Measurements from ENCODE around the gene ARID2. TPM values are rescaled to one million over a fixed set of nuclear protein-coding genes. Genes with fewer than 3 reads are reported as not detected.

The ARID2 gene
- total and polyA plus RNA-seq, 2 donors (not counting 1 experiment from before 2014, with no cell fraction given) = 5.0 to 49.2 TPM

GRCh38 chr12:45685680-45686079, 43.8 kb upstream of the ARID2 start:
- POLR2A ChIA-PET = no interaction called here
- H3K4me1 ChIP-seq (ENCODE audit: control insufficient read depth in 2 of 2, insufficient read depth in 2 of 2, low read length in 2 of 2) = no peaks in the 10 kb centered on the region
- Mint-ChIP-seq H3K9me3 (ENCODE audit: insufficient read depth) (no peaks in the 10 kb centered on the region), H3K4me3 (no peak overlapping the region), H3K27ac (no peak overlapping the region), H3K4me1 (no peaks in the 10 kb centered on the region), H3K27me3 (no peaks in the 10 kb centered on the region)
- H3K79me2 ChIP-seq (ENCODE audit: control insufficient read depth, insufficient read depth, low read length) = no peaks in the 10 kb centered on the region
- no peak overlapping the region for H3K9ac ChIP-seq (ENCODE audit: low read length)
- H4K20me1 ChIP-seq (ENCODE audit: control insufficient read depth, insufficient read depth, low read length, poor library complexity, severe bottlenecking) = no peaks in the 10 kb centered on the region
- H3K36me3 ChIP-seq (replicated peaks in 1 of 2; ENCODE audit: control extremely low read depth in 1 of 2, control insufficient read depth in 1 of 2, extremely low read depth in 1 of 2, insufficient read depth in 2 of 2, low read length in 1 of 2) = no peaks in the 10 kb centered on the region
- DNase-seq (no peak), ATAC-seq (ENCODE audit: low read depth) (no peak)
- H3K4me3 ChIP-seq (ENCODE audit: control extremely low read depth in 1 of 5, extremely low read depth in 1 of 5, insufficient read depth in 1 of 5, low read depth in 2 of 5, low read length in 4 of 5) = no peak overlapping the region
- no peak overlapping the region for H3K4me2 ChIP-seq (replicated peaks; ENCODE audit: low read depth, low read length, poor library complexity, severe bottlenecking)
- H2AFZ ChIP-seq (ENCODE audit: insufficient read depth, low read depth, low read length, poor library complexity, severe bottlenecking) = no peak overlapping the region
- intact Hi-C loops (cut with micrococcal nuclease) = no loop called here
- TF ChIP-seq EZH2 (IDR thresholded peaks at IDR 0.05; ENCODE audit: borderline replicate concordance, insufficient read depth, low read depth, low read length, poor library complexity, severe bottlenecking) = no peak
- TF ChIP-seq, protein P1, sequence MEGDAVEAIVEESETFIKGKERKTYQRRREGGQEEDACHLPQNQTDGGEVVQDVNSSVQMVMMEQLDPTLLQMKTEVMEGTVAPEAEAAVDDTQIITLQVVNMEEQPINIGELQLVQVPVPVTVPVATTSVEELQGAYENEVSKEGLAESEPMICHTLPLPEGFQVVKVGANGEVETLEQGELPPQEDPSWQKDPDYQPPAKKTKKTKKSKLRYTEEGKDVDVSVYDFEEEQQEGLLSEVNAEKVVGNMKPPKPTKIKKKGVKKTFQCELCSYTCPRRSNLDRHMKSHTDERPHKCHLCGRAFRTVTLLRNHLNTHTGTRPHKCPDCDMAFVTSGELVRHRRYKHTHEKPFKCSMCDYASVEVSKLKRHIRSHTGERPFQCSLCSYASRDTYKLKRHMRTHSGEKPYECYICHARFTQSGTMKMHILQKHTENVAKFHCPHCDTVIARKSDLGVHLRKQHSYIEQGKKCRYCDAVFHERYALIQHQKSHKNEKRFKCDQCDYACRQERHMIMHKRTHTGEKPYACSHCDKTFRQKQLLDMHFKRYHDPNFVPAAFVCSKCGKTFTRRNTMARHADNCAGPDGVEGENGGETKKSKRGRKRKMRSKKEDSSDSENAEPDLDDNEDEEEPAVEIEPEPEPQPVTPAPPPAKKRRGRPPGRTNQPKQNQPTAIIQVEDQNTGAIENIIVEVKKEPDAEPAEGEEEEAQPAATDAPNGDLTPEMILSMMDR (IDR thresholded peaks at IDR 0.05) = no peak
- no peaks in the 10 kb centered on the region for H3K9me3 ChIP-seq (ENCODE audit: control extremely low read depth in 1 of 3, control insufficient read depth in 2 of 3, insufficient read depth in 1 of 3, low read length in 2 of 3)
- no CpG with 5 or more reads among the region's 1 CpG for WGBS (ENCODE audit: insufficient coverage)
- H3K27ac ChIP-seq (ENCODE audit: low read length in 2 of 2) = no peak overlapping the region
- CTCF ChIA-PET = interaction anchor here (1.0 to 1.3 kb wide), 2 partner anchors 10 to 16 kb away, joined by 3 read pairs; no protein-coding TSS in a partner anchor
- H3K27me3 ChIP-seq (replicated peaks in 1 of 4; ENCODE audit: control extremely low read depth in 1 of 4, control insufficient read depth in 3 of 4, insufficient read depth in 4 of 4, low read length in 3 of 4) = peaks cover 0 to 3% (median 0%) of the 10 kb centered on the region in 4 experiments

- CTCF ChIA-PET = interaction anchor here (0.6 kb wide), 1 partner anchor 1813 kb away, joined by 3 read pairs; no protein-coding TSS in a partner anchor
- Histone ChIP-seq H3K4me3 (ENCODE audit: control extremely low read depth in 1 of 5, extremely low read depth in 1 of 5, insufficient read depth in 1 of 5, low read depth in 2 of 5, low read length in 4 of 5) (no peak overlapping the region), H3K27ac (ENCODE audit: low read length in 2 of 2) (no peak overlapping the region), H3K9me3 (ENCODE audit: control extremely low read depth in 1 of 3, control insufficient read depth in 2 of 3, insufficient read depth in 1 of 3, low read length in 2 of 3) (no peaks in the 10 kb centered on the region), H3K36me3 (replicated peaks in 1 of 2; ENCODE audit: control extremely low read depth in 1 of 2, control insufficient read depth in 1 of 2, extremely low read depth in 1 of 2, insufficient read depth in 2 of 2, low read length in 1 of 2) (no peaks in the 10 kb centered on the region), H3K27me3 (replicated peaks in 1 of 4; ENCODE audit: control extremely low read depth in 1 of 4, control insufficient read depth in 3 of 4, insufficient read depth in 4 of 4, low read length in 3 of 4) (peaks cover 0 to 3% (median 0%) of the 10 kb centered on the region in 4 experiments), H3K79me2 (ENCODE audit: control insufficient read depth, insufficient read depth, low read length) (no peaks in the 10 kb centered on the region), H3K9ac (ENCODE audit: low read length) (no peak overlapping the region), H3K4me1 (ENCODE audit: control insufficient read depth in 2 of 2, insufficient read depth in 2 of 2, low read length in 2 of 2) (no peaks in the 10 kb centered on the region), H4K20me1 (ENCODE audit: control insufficient read depth, insufficient read depth, low read length, poor library complexity, severe bottlenecking) (no peaks in the 10 kb centered on the region), H2AFZ (ENCODE audit: insufficient read depth, low read depth, low read length, poor library complexity, severe bottlenecking) (no peak overlapping the region), H3K4me2 (replicated peaks; ENCODE audit: low read depth, low read length, poor library complexity, severe bottlenecking) (no peak overlapping the region)
- H3K27ac Mint-ChIP-seq = no peak overlapping the region
- H3K4me1 Mint-ChIP-seq = no peaks in the 10 kb centered on the region
- no CpG with 5 or more reads among the region's 1 CpG for WGBS (ENCODE audit: insufficient coverage)
- no peaks in the 10 kb centered on the region for H3K27me3 Mint-ChIP-seq
- intact Hi-C loops (cut with micrococcal nuclease) = no loop called here
- H3K4me3 Mint-ChIP-seq = no peak overlapping the region
- DNase-seq = no peak
- no peaks in the 10 kb centered on the region for H3K9me3 Mint-ChIP-seq (ENCODE audit: insufficient read depth)
- no peak for TF ChIP-seq EZH2 (IDR thresholded peaks at IDR 0.05; ENCODE audit: borderline replicate concordance, insufficient read depth, low read depth, low read length, poor library complexity, severe bottlenecking)
- TF ChIP-seq, protein P1 (IDR thresholded peaks at IDR 0.05) = no peak
- POLR2A ChIA-PET = no interaction called here
- ATAC-seq (ENCODE audit: low read depth) = no peak
Observed at GRCh38 chr12:45687081-45688015, 42.2 kb upstream of the ARID2 start.

All from B cell (primary cell).